Heart left ventricle (tissue), 16 donors: ENCODE results near the gene TMEM109. TPM values are rescaled to one million over a fixed set of nuclear protein-coding genes. Genes with fewer than 3 reads are reported as not detected.

Experiments
- ATAC-seq, 4 donors: fragments of 200-7000 bp; cut with Tn5 transposase; one replicate each; pipeline ENCODE4 v1.9.1; 2020 to 2022; ENCODE audit warnings: moderate library complexity in 4 of 4, mild to moderate bottlenecking in 3 of 4, moderate number of reproducible peaks in 1 of 4
- DNase-seq, 5 donors: peaks; one replicate each; pipeline ENCODE4 v3.0.0-alpha.2; 2020
- H3K27ac ChIP-seq, 12 donors: fragments of 200-600 bp; sonication (generic) in 4 of 12; one replicate each; pipeline versions ENCODE4 v1.5.0 to v1.8.0; 2016 to 2022; ENCODE audit warnings: mild to moderate bottlenecking in 2 of 12
- H3K27me3 ChIP-seq, 9 donors: fragments of 200-600 bp; sonication (generic) in 2 of 9; one replicate each; pipeline versions ENCODE4 v1.5.1 to v1.8.0; 2016 to 2022; ENCODE audit warnings: mild to moderate bottlenecking in 3 of 9
- H3K36me3 ChIP-seq, 9 donors: fragments of 200-600 bp; sonication (generic) in 2 of 9; one replicate each; pipeline versions ENCODE4 v1.5.0 to v1.8.0; 2018 to 2022; ENCODE audit warnings: mild to moderate bottlenecking in 2 of 9
- H3K4me1 ChIP-seq, 12 donors: fragments of 200-600 bp; sonication (generic) in 4 of 12; one replicate each; pipeline versions ENCODE4 v1.5.0 to v1.8.0; 2016 to 2022; ENCODE audit warnings: mild to moderate bottlenecking in 3 of 12
- H3K4me3 ChIP-seq, 12 donors: fragments of 200-600 bp; sonication (generic) in 4 of 12; one replicate each; pipeline versions ENCODE4 v1.5.0 to v1.8.0; 2017 to 2022; ENCODE audit warnings: mild to moderate bottlenecking in 9 of 12, moderate library complexity in 4 of 12
- H3K9me3 ChIP-seq, 12 donors: fragments of 200-600 bp; sonication (generic) in 4 of 12; one replicate each; pipeline versions ENCODE4 v1.5.0 to v1.8.0; 2016 to 2022; ENCODE audit warnings: mild to moderate bottlenecking in 1 of 12
- CTCF ChIP-seq, 12 donors: fragments of 200-600 bp; sonication (generic) in 4 of 12; IDR thresholded peaks; one replicate each; pipeline versions ENCODE4 v1.5.0 to v1.8.0; 2018 to 2022; ENCODE audit warnings: antibody characterized with exemption in 12 of 12, mild to moderate bottlenecking in 5 of 12
- POLR2A ChIP-seq, 2 donors: fragments of 450-650 bp; IDR thresholded peaks; one replicate each; pipeline ENCODE4 v1.6.1; 2017; ENCODE audit warnings: antibody characterized with exemption in 2 of 2, mild to moderate bottlenecking in 2 of 2, moderate library complexity in 2 of 2
- WGBS, 4 donors: extraction: QIAGEN DNeasy Blood & Tissue Kit in 2 of 4; methylation state at CpG; one replicate each; pipeline versions ENCODE4 v1.1.5 to v1.1.7; 2013 to 2018; 5-methylcytosine and 5-hydroxymethylcytosine counted together
- intact Hi-C, 10 donors: fragments of 100-400 bp; cut with DNase I; formaldehyde crosslinking; loops; one replicate each; pipeline versions ENCODE4 v1.11.1 to v1.14.2; 2022
- polyA plus RNA-seq, 2 donors: library from polyadenylated mRNA; stranded (reverse); fragments of 200-250 nt; gene quantifications; one replicate each; pipeline ENCODE4 v1.2.3, GENCODE V29; 2013
- total RNA-seq, 9 donors: library from RNA; depleted of rRNA in 2 of 9; stranded (reverse); fragments of >200 nt in 2 of 9; fragmentation: NEBNext Ultra II Directional in 3 of 9; extraction: Animal tissue kit (Norgen Biotek cat#: 25700) in 3 of 9; gene quantifications; one replicate each; pipeline versions ENCODE4 v1.1.0 to v1.2.4, GENCODE V29; 2016 to 2023
- donor health status: ischemic (EF 13 %, LVEDD 7.1; RV severe dilation, severe dysfunction).
- donor health status: healthy with polysubstance abuse.
- donor health status: DM: no; HTN: yes; CAD: no.
- donor health status: DM: no; HTN: no; CAD: no.
- donor health status: ischemic (EF 25% LVEDD 6.9; RV normal size, moderate dysfunction).
- donor health status: ischemic (EF 25% LVEDD 5.7; RV mildly dilated, moderate dysfunction).
- donor health status: healthy.
- donor health status: DM: yes; HTN: yes; CAD: no.
- donor health status: ischemic (EF 35%, LVEDD 5.7; RV mildly dilated, moderate dysfunction).
- donor health status: nonischemic (EF 11% LVEDD 7.7; RV severe dilation, severe dysfunction).
- donor health status: DM: yes; HTN: yes; CAD: no.
- donor health status: PGD.
- donor health status: ischemic (EF 29% LVEDD 5.4; RV normal size, mild dysfunction).
- donor health status: nonischemic (EF 23%, LVEDD 6.1; RV moderate dilation, normal function).

Gene TMEM109
- total and polyA plus RNA-seq, 11 donors, result 71.8 to 131 (median 96.3) TPM

- 56 to 79% (median 63%) methylated on average over 16 of the region's 16 CpGs for WGBS, 4 donors
- ATAC-seq, result peak in 3 of 4 donors; percentile 14 to 69 (median 25)
- intact Hi-C loops, result no loop called here
- Histone ChIP-seq H3K36me3 (no peaks in the 10 kb centered on the region), H3K9me3 (no peaks in the 10 kb centered on the region), H3K4me1 (peaks cover 5 to 55% (median 31%) of the 10 kb centered on the region in 12 donors), H3K27me3 (no peaks in the 10 kb centered on the region), H3K27ac (peak overlapping the region in 9 of 12 donors; percentile 1 to 74 (median 33)), H3K4me3 (no peak overlapping the region)
- DNase-seq, result peak in 3 of 5 donors; percentile 40 to 70 (median 70)
- no peak for TF ChIP-seq CTCF (IDR thresholded peaks at IDR 0.05)
- TF ChIP-seq POLR2A (IDR thresholded peaks at IDR 0.05), result no peak
Observed at GRCh38 chr11:60872961-60873524, 40.9 kb upstream of the TMEM109 start.

- peaks cover 0 to 3% (median 0%) of the 10 kb centered on the region in 9 donors for H3K36me3 ChIP-seq
- no peak for ATAC-seq
- H3K4me3 ChIP-seq, result no peak overlapping the region
- no peaks in the 10 kb centered on the region for H3K9me3 ChIP-seq
- TF ChIP-seq POLR2A (IDR thresholded peaks at IDR 0.05) (no peak), CTCF (IDR thresholded peaks at IDR 0.05) (no peak)
- WGBS, 4 donors, result 87 to 91% (median 89%) methylated on average over 12 of the region's 12 CpGs
- DNase-seq, result peak in 1 of 5 donors; percentile 13
- H3K27ac ChIP-seq, result peak overlapping the region in 2 of 12 donors; percentile 33 to 74
- no peaks in the 10 kb centered on the region for H3K27me3 ChIP-seq
- intact Hi-C loops, result no loop called here
- H3K4me1 ChIP-seq, result peaks cover 5 to 60% (median 33%) of the 10 kb centered on the region in 12 donors
Observed at GRCh38 chr11:60873533-60873932, 40.4 kb upstream of the TMEM109 start.

GRCh38 chr11:60874421-60875365 is 39.3 kb upstream of the TMEM109 start:
- peaks cover 5 to 64% (median 32%) of the 10 kb centered on the region in 12 donors for H3K4me1 ChIP-seq
- H3K27me3 ChIP-seq, result no peaks in the 10 kb centered on the region
- no peak for TF ChIP-seq CTCF (IDR thresholded peaks at IDR 0.05)
- TF ChIP-seq POLR2A (IDR thresholded peaks at IDR 0.05), result no peak
- ATAC-seq, result no peak
- H3K9me3 ChIP-seq, result no peaks in the 10 kb centered on the region
- peak in 1 of 5 donors; percentile 17 for DNase-seq
- peaks cover 0 to 13% (median 0%) of the 10 kb centered on the region in 9 donors for H3K36me3 ChIP-seq
- no peak overlapping the region for H3K4me3 ChIP-seq
- intact Hi-C loops, result loop anchor here in 3 of 10 donors (5.0 kb wide), 2 partner anchors 32 to 37 kb away; partner anchors contain the start of gene CCDC86 (in 2 of the 3)
- WGBS, 4 donors, result 88 to 91% (median 89%) methylated on average over 7 to 13 of the region's 13 CpGs
- peak overlapping the region in 1 of 12 donors; percentile 14 for H3K27ac ChIP-seq
